ENCODE data around the gene PIP4K2A.
A peak's percentile ranks its signal among the peaks of the same experiment; 100 is the strongest.

Gene PIP4K2A

GRCh38 chr10:22677333-22677732, 37.0 kb downstream of the PIP4K2A start:
- H3K27me3 ChIP-seq (ENCODE audit: insufficient read depth, low read length): no peaks in the 10 kb centered on the region
- H3K4me1 ChIP-seq (ENCODE audit: control insufficient read depth in 1 of 2, insufficient read depth in 2 of 2, low read length in 2 of 2): peaks cover 12 to 17% of the 10 kb centered on the region in 2 experiments
- peak overlapping the region; percentile 34 for H3K4ac ChIP-seq (ENCODE audit: low read depth, low read length)
- no peak overlapping the region for H3K4me2 ChIP-seq (ENCODE audit: low read length)
- no peak overlapping the region for H3K27ac ChIP-seq (ENCODE audit: low read depth, low read length)
- no peak overlapping the region for H4K8ac ChIP-seq (ENCODE audit: low read depth, low read length)
- H3K79me2 ChIP-seq (ENCODE audit: control insufficient read depth, insufficient read depth, low read length, poor library complexity): peaks cover 8% of the 10 kb centered on the region
- H3K9me3 ChIP-seq (ENCODE audit: insufficient read depth, low read depth, low read length): peaks cover 1% of the 10 kb centered on the region
- no peak overlapping the region for H2BK5ac ChIP-seq (ENCODE audit: low read depth, low read length, poor library complexity)
- H3K23ac ChIP-seq (ENCODE audit: low read length): no peak overlapping the region
- peaks cover 0 to 2% of the 10 kb centered on the region in 2 experiments for H3K36me3 ChIP-seq (ENCODE audit: control insufficient read depth in 1 of 2, insufficient read depth in 2 of 2, low read length in 2 of 2)
- no peak overlapping the region for H2AFZ ChIP-seq (ENCODE audit: insufficient read depth, low read length, poor library complexity)
- no peak overlapping the region for H2BK12ac ChIP-seq (ENCODE audit: low read length)
- no peak for DNase-seq
- H4K91ac ChIP-seq (ENCODE audit: low read depth, low read length): no peak overlapping the region
- peak overlapping the region; percentile 72 for H3K9ac ChIP-seq (ENCODE audit: low read length)
- no peak overlapping the region for H2AK5ac ChIP-seq (ENCODE audit: low read length)
- H3K4me3 ChIP-seq (ENCODE audit: low read depth, low read length): no peak overlapping the region
- H4K12ac ChIP-seq (ENCODE audit: low read depth, low read length): no peak overlapping the region
- no CpG with 5 or more reads among the region's 5 CpGs for WGBS (ENCODE audit: extremely low coverage, insufficient coverage, insufficient read length)
- H3K18ac ChIP-seq (ENCODE audit: low read length): no peak overlapping the region
- H2BK120ac ChIP-seq (ENCODE audit: insufficient read depth, low read length, poor library complexity): no peak overlapping the region
- H3K14ac ChIP-seq (ENCODE audit: low read length): no peak overlapping the region
- no peaks in the 10 kb centered on the region for H3K79me1 ChIP-seq (ENCODE audit: low read length)

- no peak overlapping the region for H2BK5ac ChIP-seq (ENCODE audit: low read depth, low read length, poor library complexity)
- H3K4me3 ChIP-seq (ENCODE audit: low read depth, low read length): no peak overlapping the region
- H3K9ac ChIP-seq (ENCODE audit: low read length): no peak overlapping the region
- H3K4me2 ChIP-seq (ENCODE audit: low read length): no peak overlapping the region
- peaks cover 0 to 2% of the 10 kb centered on the region in 2 experiments for H3K36me3 ChIP-seq (ENCODE audit: control insufficient read depth in 1 of 2, insufficient read depth in 2 of 2, low read length in 2 of 2)
- no peak overlapping the region for H4K8ac ChIP-seq (ENCODE audit: low read depth, low read length)
- H3K18ac ChIP-seq (ENCODE audit: low read length): no peak overlapping the region
- peaks cover 1% of the 10 kb centered on the region for H3K9me3 ChIP-seq (ENCODE audit: insufficient read depth, low read depth, low read length)
- H2BK12ac ChIP-seq (ENCODE audit: low read length): no peak overlapping the region
- no peaks in the 10 kb centered on the region for H3K27me3 ChIP-seq (ENCODE audit: insufficient read depth, low read length)
- H3K14ac ChIP-seq (ENCODE audit: low read length): no peak overlapping the region
- H3K4ac ChIP-seq (ENCODE audit: low read depth, low read length): no peak overlapping the region
- DNase-seq: no peak
- no peak overlapping the region for H4K12ac ChIP-seq (ENCODE audit: low read depth, low read length)
- no peaks in the 10 kb centered on the region for H3K79me1 ChIP-seq (ENCODE audit: low read length)
- no peak overlapping the region for H3K23ac ChIP-seq (ENCODE audit: low read length)
- no peak overlapping the region for H3K27ac ChIP-seq (ENCODE audit: low read depth, low read length)
- peaks cover 11 to 17% of the 10 kb centered on the region in 2 experiments for H3K4me1 ChIP-seq (ENCODE audit: control insufficient read depth in 1 of 2, insufficient read depth in 2 of 2, low read length in 2 of 2)
- peaks cover 8% of the 10 kb centered on the region for H3K79me2 ChIP-seq (ENCODE audit: control insufficient read depth, insufficient read depth, low read length, poor library complexity)
- H2AK5ac ChIP-seq (ENCODE audit: low read length): no peak overlapping the region
- H2BK120ac ChIP-seq (ENCODE audit: insufficient read depth, low read length, poor library complexity): no peak overlapping the region
- H4K91ac ChIP-seq (ENCODE audit: low read depth, low read length): no peak overlapping the region
- WGBS (ENCODE audit: extremely low coverage, insufficient coverage, insufficient read length): no CpG with 5 or more reads among the region's 1 CpG
- H2AFZ ChIP-seq (ENCODE audit: insufficient read depth, low read length, poor library complexity): no peak overlapping the region
Observed at GRCh38 chr10:22676435-22676834, 37.9 kb downstream of the PIP4K2A start.

GRCh38 chr10:22674573-22674930, 39.8 kb downstream of the PIP4K2A start:
- H4K91ac ChIP-seq (ENCODE audit: low read depth, low read length): no peak overlapping the region
- no peaks in the 10 kb centered on the region for H3K79me1 ChIP-seq (ENCODE audit: low read length)
- H2BK12ac ChIP-seq (ENCODE audit: low read length): no peak overlapping the region
- no CpG with 5 or more reads among the region's 3 CpGs for WGBS (ENCODE audit: extremely low coverage, insufficient coverage, insufficient read length)
- H3K4ac ChIP-seq (ENCODE audit: low read depth, low read length): no peak overlapping the region
- H3K4me1 ChIP-seq (ENCODE audit: control insufficient read depth in 1 of 2, insufficient read depth in 2 of 2, low read length in 2 of 2): peaks cover 3 to 9% of the 10 kb centered on the region in 2 experiments
- H3K9me3 ChIP-seq (ENCODE audit: insufficient read depth, low read depth, low read length): peaks cover 1% of the 10 kb centered on the region
- H2AFZ ChIP-seq (ENCODE audit: insufficient read depth, low read length, poor library complexity): no peak overlapping the region
- H3K14ac ChIP-seq (ENCODE audit: low read length): no peak overlapping the region
- no peak overlapping the region for H3K27ac ChIP-seq (ENCODE audit: low read depth, low read length)
- H2BK5ac ChIP-seq (ENCODE audit: low read depth, low read length, poor library complexity): no peak overlapping the region
- DNase-seq: no peak
- H3K18ac ChIP-seq (ENCODE audit: low read length): no peak overlapping the region
- no peak overlapping the region for H2BK120ac ChIP-seq (ENCODE audit: insufficient read depth, low read length, poor library complexity)
- no peak overlapping the region for H3K23ac ChIP-seq (ENCODE audit: low read length)
- no peak overlapping the region for H3K9ac ChIP-seq (ENCODE audit: low read length)
- H4K8ac ChIP-seq (ENCODE audit: low read depth, low read length): no peak overlapping the region
- H3K27me3 ChIP-seq (ENCODE audit: insufficient read depth, low read length): no peaks in the 10 kb centered on the region
- H3K4me3 ChIP-seq (ENCODE audit: low read depth, low read length): no peak overlapping the region
- H3K4me2 ChIP-seq (ENCODE audit: low read length): no peak overlapping the region
- H3K36me3 ChIP-seq (ENCODE audit: control insufficient read depth in 1 of 2, insufficient read depth in 2 of 2, low read length in 2 of 2): peaks cover 0 to 2% of the 10 kb centered on the region in 2 experiments
- H3K79me2 ChIP-seq (ENCODE audit: control insufficient read depth, insufficient read depth, low read length, poor library complexity): peaks cover 9% of the 10 kb centered on the region
- no peak overlapping the region for H4K12ac ChIP-seq (ENCODE audit: low read depth, low read length)
- H2AK5ac ChIP-seq (ENCODE audit: low read length): no peak overlapping the region

GRCh38 chr10:22673785-22674572, 40.4 kb downstream of the PIP4K2A start:
- Histone ChIP-seq H4K12ac (ENCODE audit: low read depth, low read length) (no peak overlapping the region), H2BK120ac (ENCODE audit: insufficient read depth, low read length, poor library complexity) (no peak overlapping the region), H3K4me2 (ENCODE audit: low read length) (no peak overlapping the region), H3K9ac (ENCODE audit: low read length) (no peak overlapping the region), H2AK5ac (ENCODE audit: low read length) (no peak overlapping the region), H2BK12ac (ENCODE audit: low read length) (no peak overlapping the region), H3K27me3 (ENCODE audit: insufficient read depth, low read length) (no peaks in the 10 kb centered on the region), H3K14ac (ENCODE audit: low read length) (no peak overlapping the region), H3K4ac (ENCODE audit: low read depth, low read length) (no peak overlapping the region), H4K8ac (ENCODE audit: low read depth, low read length) (no peak overlapping the region), H2BK5ac (ENCODE audit: low read depth, low read length, poor library complexity) (no peak overlapping the region), H3K4me3 (ENCODE audit: low read depth, low read length) (no peak overlapping the region), H3K79me1 (ENCODE audit: low read length) (no peaks in the 10 kb centered on the region), H3K4me1 (ENCODE audit: control insufficient read depth in 1 of 2, insufficient read depth in 2 of 2, low read length in 2 of 2) (peaks cover 3 to 11% of the 10 kb centered on the region in 2 experiments), H3K79me2 (ENCODE audit: control insufficient read depth, insufficient read depth, low read length, poor library complexity) (peaks cover 11% of the 10 kb centered on the region), H2AFZ (ENCODE audit: insufficient read depth, low read length, poor library complexity) (no peak overlapping the region), H3K9me3 (ENCODE audit: insufficient read depth, low read depth, low read length) (peaks cover 1% of the 10 kb centered on the region), H3K36me3 (ENCODE audit: control insufficient read depth in 1 of 2, insufficient read depth in 2 of 2, low read length in 2 of 2) (peaks cover 0 to 2% of the 10 kb centered on the region in 2 experiments), H3K27ac (ENCODE audit: low read depth, low read length) (no peak overlapping the region), H3K18ac (ENCODE audit: low read length) (no peak overlapping the region), H3K23ac (ENCODE audit: low read length) (no peak overlapping the region), H4K91ac (ENCODE audit: low read depth, low read length) (no peak overlapping the region)
- no peak for DNase-seq
- WGBS (ENCODE audit: extremely low coverage, insufficient coverage, insufficient read length): no CpG with 5 or more reads among the region's 2 CpGs

All from trophoblast cell (in vitro differentiated cells and primary cell).